Measurements from ENCODE around the gene MRPS35. TPM values are rescaled to one million over a fixed set of nuclear protein-coding genes. Genes with fewer than 3 reads are reported as not detected.

The MRPS35 gene
- total and polyA plus RNA-seq, 4 donors = 21.8 to 48.7 (median 32.7) TPM

DNA sequence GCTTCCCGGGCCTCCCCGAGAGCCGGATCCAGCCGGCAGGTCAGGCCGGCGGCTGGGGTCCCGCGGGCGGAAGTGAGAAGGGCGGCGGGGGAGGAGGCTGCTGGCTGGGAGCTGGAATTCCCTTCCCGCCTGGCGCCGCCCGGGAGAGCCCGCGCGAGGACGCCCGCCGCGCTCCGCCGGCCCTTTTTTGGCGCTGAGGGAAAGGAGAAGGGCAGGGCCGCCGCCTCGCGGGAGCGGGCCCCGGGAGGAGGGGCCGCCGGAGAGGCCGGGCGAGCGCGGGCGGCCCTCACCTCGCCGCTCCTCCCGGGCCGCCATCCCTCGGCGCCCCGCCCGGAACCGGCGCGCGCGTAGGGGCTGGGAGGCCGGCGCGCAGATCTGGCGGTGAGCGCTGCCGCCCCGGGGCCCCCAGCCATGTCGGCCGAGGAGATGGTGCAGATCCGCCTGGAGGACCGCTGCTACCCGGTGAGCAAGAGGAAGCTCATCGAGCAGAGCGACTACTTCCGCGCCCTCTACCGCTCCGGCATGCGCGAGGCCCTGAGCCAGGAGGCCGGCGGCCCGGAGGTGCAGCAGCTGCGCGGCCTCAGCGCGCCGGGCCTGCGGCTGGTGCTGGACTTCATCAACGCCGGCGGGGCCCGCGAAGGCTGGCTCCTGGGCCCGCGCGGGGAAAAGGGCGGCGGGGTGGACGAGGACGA lies 69.4 kb downstream of the MRPS35 start, which contains the start of the genes KLHL42 and MANSC4:
Gene KLHL42 (plus strand): TSS at position 314 of the 692 bp plus-strand sequence. CDS start 98 bp downstream, at position 412.
Gene MANSC4 (minus strand): TSS at position 317 of the 692 bp plus-strand sequence. CDS start 8,960 bp downstream, outside the sequence.
- peak within 1 kb of the TSS; percentile 77 for H3K4me3 ChIP-seq
- ATAC-seq (ENCODE audit: insufficient read depth, low FRiP score) (peak; percentile 92), DNase-seq (peak; percentile 85 to 89 (median 86))
- H3K36me3 ChIP-seq (ENCODE audit: control insufficient read depth in 4 of 4, insufficient read depth in 4 of 4, low read length in 4 of 4) = peaks cover 0 to 2% (median 0%) of the 10 kb centered on the region in 4 donors
- no peaks in the 10 kb centered on the region for H3K27me3 ChIP-seq (ENCODE audit: control insufficient read depth in 3 of 3, insufficient read depth in 3 of 3, low read length in 2 of 3)
- no peak for TF ChIP-seq CTCF (IDR thresholded peaks at IDR 0.05; ENCODE audit: control extremely low read depth, extremely low read depth)
- H3K27ac ChIP-seq (ENCODE audit: low read depth in 1 of 2, low read length in 1 of 2) = peak within 1 kb of the TSS; percentile 90 to 96
- no peaks in the 10 kb centered on the region for H3K9me3 ChIP-seq (ENCODE audit: control insufficient read depth in 4 of 4, insufficient read depth in 3 of 4, low read length in 3 of 4)
- H3K9ac ChIP-seq (ENCODE audit: insufficient read depth in 1 of 2, low read length in 2 of 2) = peak within 1 kb of the TSS; percentile 68 to 85
- peaks cover 5 to 33% (median 9%) of the 10 kb centered on the region in 5 donors for H3K4me1 ChIP-seq (ENCODE audit: control insufficient read depth in 5 of 5, insufficient read depth in 5 of 5, low read length in 5 of 5)
- 0% methylated on average over 46 to 92 of the region's 92 CpGs for WGBS, 2 donors

- Histone ChIP-seq H3K27me3 (ENCODE audit: control insufficient read depth in 3 of 3, insufficient read depth in 3 of 3, low read length in 2 of 3) (no peaks in the 10 kb centered on the region), H3K36me3 (ENCODE audit: control insufficient read depth in 4 of 4, insufficient read depth in 4 of 4, low read length in 4 of 4) (peaks cover 0 to 5% (median 0%) of the 10 kb centered on the region in 4 donors), H3K9me3 (ENCODE audit: control insufficient read depth in 4 of 4, insufficient read depth in 3 of 4, low read length in 3 of 4) (no peaks in the 10 kb centered on the region), H3K4me3 (peak overlapping the region; percentile 77), H3K4me1 (ENCODE audit: control insufficient read depth in 5 of 5, insufficient read depth in 5 of 5, low read length in 5 of 5) (peaks cover 5 to 33% (median 9%) of the 10 kb centered on the region in 5 donors), H3K27ac (ENCODE audit: low read depth in 1 of 2, low read length in 1 of 2) (peak overlapping the region; percentile 90 to 96), H3K9ac (ENCODE audit: insufficient read depth in 1 of 2, low read length in 2 of 2) (peak overlapping the region; percentile 66 to 68)
- no peak for TF ChIP-seq CTCF (IDR thresholded peaks at IDR 0.05; ENCODE audit: control extremely low read depth, extremely low read depth)
- DNase-seq (peak; percentile 58 to 78 (median 71)), ATAC-seq (ENCODE audit: insufficient read depth, low FRiP score) (peak; percentile 23)
- 14 to 32% methylated on average over 20 to 27 of the region's 27 CpGs for WGBS, 2 donors
Measured at GRCh38 chr12:27780612-27781408, 70.2 kb downstream of the MRPS35 start.

- no peak overlapping the region for H3K27ac ChIP-seq (ENCODE audit: low read depth in 1 of 2, low read length in 1 of 2)
- WGBS, 2 donors = 64 to 75% methylated on average over 5 of the region's 5 CpGs
Measured at GRCh38 chr12:27781680-27782079, 71.0 kb downstream of the MRPS35 start.

More at GRCh38 chr12:27781680-27782079, 71.0 kb downstream of the MRPS35 start:
- Histone ChIP-seq H3K9me3 (ENCODE audit: control insufficient read depth in 4 of 4, insufficient read depth in 3 of 4, low read length in 3 of 4) (no peaks in the 10 kb centered on the region), H3K27me3 (ENCODE audit: control insufficient read depth in 3 of 3, insufficient read depth in 3 of 3, low read length in 2 of 3) (no peaks in the 10 kb centered on the region), H3K9ac (ENCODE audit: insufficient read depth in 1 of 2, low read length in 2 of 2) (peak overlapping the region; percentile 66 to 68), H3K36me3 (ENCODE audit: control insufficient read depth in 4 of 4, insufficient read depth in 4 of 4, low read length in 4 of 4) (peaks cover 0 to 5% (median 0%) of the 10 kb centered on the region in 4 donors), H3K4me3 (no peak overlapping the region), H3K4me1 (ENCODE audit: control insufficient read depth in 5 of 5, insufficient read depth in 5 of 5, low read length in 5 of 5) (peaks cover 5 to 33% (median 9%) of the 10 kb centered on the region in 5 donors)
- ATAC-seq (ENCODE audit: insufficient read depth, low FRiP score) (no peak), DNase-seq (peak; percentile 50 to 89 (median 86))
- no peak for TF ChIP-seq CTCF (IDR thresholded peaks at IDR 0.05; ENCODE audit: control extremely low read depth, extremely low read depth)
